Measurements from ENCODE around the gene ADORA1. TPM values are rescaled to one million over a fixed set of nuclear protein-coding genes. Genes with fewer than 3 reads are reported as not detected.

ADORA1 gene
- total RNA-seq, 1 experiment from 2014 or later = 1.2 TPM

DNA sequence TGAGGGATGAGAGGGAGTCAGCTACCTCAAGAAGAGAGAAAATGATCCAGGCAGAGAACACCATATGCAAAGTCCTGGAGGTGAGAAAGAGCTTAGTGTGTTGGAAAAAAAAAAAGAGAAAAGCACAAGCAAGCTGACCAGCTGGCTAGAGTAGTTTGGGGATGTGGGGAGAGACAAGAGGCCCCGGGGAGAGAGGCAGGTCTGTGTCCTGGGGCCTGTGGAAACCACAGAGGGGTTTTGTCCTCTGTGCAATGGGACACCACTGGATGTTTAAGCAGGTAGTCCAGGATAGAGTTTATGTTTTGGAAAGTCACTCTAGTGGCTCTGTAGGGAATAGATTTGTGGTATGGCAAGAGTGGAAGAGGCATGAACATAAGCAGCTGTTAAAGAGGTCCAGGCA is 73.4 kb downstream of the ADORA1 start:
- no peak overlapping the region for H3K4me3 ChIP-seq (ENCODE audit: low read depth, low read length, poor library complexity, severe bottlenecking)
- ChIA-PET CTCF (no interaction called here), POLR2A (ENCODE audit: low non-redundant PET) (no interaction called here)
- TF ChIP-seq, protein P1, sequence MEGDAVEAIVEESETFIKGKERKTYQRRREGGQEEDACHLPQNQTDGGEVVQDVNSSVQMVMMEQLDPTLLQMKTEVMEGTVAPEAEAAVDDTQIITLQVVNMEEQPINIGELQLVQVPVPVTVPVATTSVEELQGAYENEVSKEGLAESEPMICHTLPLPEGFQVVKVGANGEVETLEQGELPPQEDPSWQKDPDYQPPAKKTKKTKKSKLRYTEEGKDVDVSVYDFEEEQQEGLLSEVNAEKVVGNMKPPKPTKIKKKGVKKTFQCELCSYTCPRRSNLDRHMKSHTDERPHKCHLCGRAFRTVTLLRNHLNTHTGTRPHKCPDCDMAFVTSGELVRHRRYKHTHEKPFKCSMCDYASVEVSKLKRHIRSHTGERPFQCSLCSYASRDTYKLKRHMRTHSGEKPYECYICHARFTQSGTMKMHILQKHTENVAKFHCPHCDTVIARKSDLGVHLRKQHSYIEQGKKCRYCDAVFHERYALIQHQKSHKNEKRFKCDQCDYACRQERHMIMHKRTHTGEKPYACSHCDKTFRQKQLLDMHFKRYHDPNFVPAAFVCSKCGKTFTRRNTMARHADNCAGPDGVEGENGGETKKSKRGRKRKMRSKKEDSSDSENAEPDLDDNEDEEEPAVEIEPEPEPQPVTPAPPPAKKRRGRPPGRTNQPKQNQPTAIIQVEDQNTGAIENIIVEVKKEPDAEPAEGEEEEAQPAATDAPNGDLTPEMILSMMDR (conservative IDR thresholded peaks at IDR 0.05; ENCODE audit: low read depth, low read length) = no peak
- TF ChIP-seq EZH2 (IDR thresholded peaks at IDR 0.05; ENCODE audit: borderline replicate concordance, low read depth, low read length, poor library complexity, severe bottlenecking) = no peak
- no peak overlapping the region for H3K27ac ChIP-seq (ENCODE audit: low read depth, low read length, poor library complexity, severe bottlenecking)
- DNase-seq (ENCODE audit: low spot score) = no peak
- no peaks in the 10 kb centered on the region for H3K27me3 ChIP-seq (replicated peaks; ENCODE audit: insufficient read depth, low read depth, low read length, poor library complexity)
- no peaks in the 10 kb centered on the region for H3K36me3 ChIP-seq (ENCODE audit: insufficient read depth, low read length, poor library complexity, severe bottlenecking)
- no peaks in the 10 kb centered on the region for H3K9me3 ChIP-seq (ENCODE audit: low read depth, low read length, poor library complexity, severe bottlenecking)
- intact Hi-C loops (cut with micrococcal nuclease; ENCODE audit: unreplicated experiment) = no loop called here
- BruUV-seq (replicated peaks) = no TSS peak
- H3K4me1 ChIP-seq (ENCODE audit: insufficient read depth, low read length, poor library complexity, severe bottlenecking) = peaks cover 6% of the 10 kb centered on the region

DNA sequence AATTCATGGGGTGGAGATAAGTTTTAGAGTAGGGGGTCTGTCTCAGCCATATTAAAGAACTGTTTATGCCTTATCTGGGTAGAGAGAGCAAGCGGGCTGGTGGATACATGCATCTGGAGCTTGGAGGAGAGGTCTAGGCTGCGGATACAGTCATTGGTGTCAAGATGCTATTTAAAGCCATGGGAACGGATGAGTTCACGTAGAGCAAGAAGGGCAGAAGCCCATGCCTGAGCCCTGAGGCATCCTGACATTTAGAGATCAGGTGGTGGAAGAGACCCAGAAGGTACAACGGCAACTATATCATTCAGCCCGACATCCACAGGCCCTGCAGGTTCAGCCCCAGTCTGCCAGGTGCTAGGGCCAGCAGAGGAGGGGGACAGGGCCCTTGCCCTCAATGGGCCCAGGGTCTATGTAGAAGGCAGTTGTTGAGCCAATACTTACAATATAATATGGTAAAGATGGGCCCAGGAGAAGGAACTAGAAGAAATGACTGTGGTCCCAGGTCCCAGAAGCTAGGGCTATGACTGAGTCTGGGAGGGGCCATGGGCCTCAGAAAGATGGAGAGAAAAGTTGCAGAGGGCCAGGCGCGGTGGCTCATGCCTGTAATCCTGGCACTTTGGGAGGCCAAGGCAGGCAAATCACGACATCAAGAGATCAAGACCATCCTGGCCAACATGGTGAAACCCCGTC is 74.1 kb downstream of the ADORA1 start:
- no peak overlapping the region for H3K4me3 ChIP-seq (ENCODE audit: low read depth, low read length, poor library complexity, severe bottlenecking)
- BruUV-seq (replicated peaks) = no TSS peak
- no peak for TF ChIP-seq EZH2 (IDR thresholded peaks at IDR 0.05; ENCODE audit: borderline replicate concordance, low read depth, low read length, poor library complexity, severe bottlenecking)
- TF ChIP-seq, protein P1 (conservative IDR thresholded peaks at IDR 0.05; ENCODE audit: low read depth, low read length) = no peak
- CTCF ChIA-PET = no interaction called here
- no peaks in the 10 kb centered on the region for H3K9me3 ChIP-seq (ENCODE audit: low read depth, low read length, poor library complexity, severe bottlenecking)
- H3K27me3 ChIP-seq (replicated peaks; ENCODE audit: insufficient read depth, low read depth, low read length, poor library complexity) = no peaks in the 10 kb centered on the region
- peaks cover 13% of the 10 kb centered on the region for H3K4me1 ChIP-seq (ENCODE audit: insufficient read depth, low read length, poor library complexity, severe bottlenecking)
- POLR2A ChIA-PET (ENCODE audit: low non-redundant PET) = no interaction called here
- no peak overlapping the region for H3K27ac ChIP-seq (ENCODE audit: low read depth, low read length, poor library complexity, severe bottlenecking)
- H3K36me3 ChIP-seq (ENCODE audit: insufficient read depth, low read length, poor library complexity, severe bottlenecking) = no peaks in the 10 kb centered on the region
- DNase-seq (ENCODE audit: low spot score) = no peak
- intact Hi-C loops (cut with micrococcal nuclease; ENCODE audit: unreplicated experiment) = no loop called here

DNA sequence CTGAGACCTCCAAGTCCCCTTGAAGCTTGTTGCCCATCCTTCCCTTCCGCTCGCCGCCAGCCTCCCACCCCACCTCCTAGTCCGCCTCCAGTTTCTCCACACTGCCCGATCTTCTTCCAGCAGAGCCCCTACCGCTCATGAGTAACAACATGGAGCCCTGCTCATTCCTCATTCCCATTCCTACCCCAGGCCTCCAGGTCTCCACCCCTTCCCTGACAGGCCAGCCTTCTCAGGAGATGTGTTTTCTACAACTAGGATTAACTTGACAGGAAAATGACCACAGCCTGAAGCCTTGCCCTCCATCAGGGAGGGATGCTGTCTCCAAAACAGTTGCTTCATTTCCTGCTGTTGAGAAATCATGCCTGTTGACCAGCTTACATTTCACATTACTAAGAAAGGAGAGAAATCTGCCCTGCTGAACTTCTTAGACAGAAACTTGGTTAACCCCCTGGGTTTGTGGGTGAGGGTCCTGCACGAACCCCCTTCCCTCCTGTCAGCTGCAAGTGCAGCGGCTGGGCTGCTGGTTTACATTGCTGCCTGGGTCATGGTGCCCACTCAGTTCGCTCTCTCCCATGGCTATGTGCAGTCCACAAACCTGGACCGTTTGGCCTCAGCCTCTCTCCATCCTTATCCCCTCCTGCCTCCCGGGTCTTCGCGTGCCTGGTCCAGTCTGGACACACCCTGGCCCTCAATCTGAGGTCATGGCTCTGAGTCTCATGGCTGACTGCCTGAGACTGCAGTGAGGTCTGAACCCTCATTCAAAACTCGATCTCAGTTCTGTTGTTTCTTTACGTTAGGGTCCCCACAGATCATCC is 75.1 kb downstream of the ADORA1 start:
- ChIA-PET CTCF (no interaction called here), POLR2A (ENCODE audit: low non-redundant PET) (no interaction called here)
- no peaks in the 10 kb centered on the region for H3K36me3 ChIP-seq (ENCODE audit: insufficient read depth, low read length, poor library complexity, severe bottlenecking)
- H3K4me3 ChIP-seq (ENCODE audit: low read depth, low read length, poor library complexity, severe bottlenecking) = no peak overlapping the region
- intact Hi-C loops (cut with micrococcal nuclease; ENCODE audit: unreplicated experiment) = no loop called here
- H3K9me3 ChIP-seq (ENCODE audit: low read depth, low read length, poor library complexity, severe bottlenecking) = no peaks in the 10 kb centered on the region
- no TSS peak for BruUV-seq (replicated peaks)
- DNase-seq (ENCODE audit: low spot score) = no peak
- no peaks in the 10 kb centered on the region for H3K27me3 ChIP-seq (replicated peaks; ENCODE audit: insufficient read depth, low read depth, low read length, poor library complexity)
- TF ChIP-seq, protein P1 (conservative IDR thresholded peaks at IDR 0.05; ENCODE audit: low read depth, low read length) = no peak
- TF ChIP-seq EZH2 (IDR thresholded peaks at IDR 0.05; ENCODE audit: borderline replicate concordance, low read depth, low read length, poor library complexity, severe bottlenecking) = no peak
- H3K27ac ChIP-seq (ENCODE audit: low read depth, low read length, poor library complexity, severe bottlenecking) = no peak overlapping the region
- H3K4me1 ChIP-seq (ENCODE audit: insufficient read depth, low read length, poor library complexity, severe bottlenecking) = peaks cover 18% of the 10 kb centered on the region
